GM12801 (cell line): Measurements from ENCODE around the gene ADAM22.

Experiments
- CTCF ChIP-seq: IDR thresholded peaks from one replicate; pipeline ENCODE4 v1.5.1; 2011; ENCODE audit warnings: control low read depth; ENCODE audit not compliant: insufficient read length; ENCODE audit errors: extremely low read depth

Gene ADAM22

GRCh38 chr7:88165697-88166096, 231.6 kb downstream of the ADAM22 start:
- TF ChIP-seq CTCF, result no peak

- no peak for TF ChIP-seq CTCF
These were observed 233.2 kb downstream of the ADAM22 start for GRCh38 chr7:88167223-88167622.

GRCh38 chr7:88167721-88168120, 233.7 kb downstream of the ADAM22 start:
- no peak for TF ChIP-seq CTCF

- TF ChIP-seq CTCF, result no peak
These were observed 235.8 kb downstream of the ADAM22 start for GRCh38 chr7:88169717-88170320.

- TF ChIP-seq CTCF, result no peak
These were observed 238.8 kb downstream of the ADAM22 start for GRCh38 chr7:88172842-88173241.

- no peak for TF ChIP-seq CTCF
These were observed 242.1 kb downstream of the ADAM22 start for GRCh38 chr7:88176190-88176589.

- TF ChIP-seq CTCF, result no peak
These were observed 249.0 kb downstream of the ADAM22 start for GRCh38 chr7:88183051-88183450.

- TF ChIP-seq CTCF, result no peak
These were observed 250.8 kb downstream of the ADAM22 start for GRCh38 chr7:88184848-88185304.
